ENCODE data around the gene PARD6B.

The PARD6B gene

GRCh38 chr20:50805349-50805684 lies 73.9 kb downstream of the PARD6B start:
- no peak for TF ChIP-seq CTCF (IDR thresholded peaks at IDR 0.05; ENCODE audit: low read depth, low read length)
- H3K4me3 ChIP-seq (ENCODE audit: low read depth, low read length): no peak overlapping the region

- H3K4me3 ChIP-seq (ENCODE audit: low read depth, low read length): no peak overlapping the region
- TF ChIP-seq CTCF (IDR thresholded peaks at IDR 0.05; ENCODE audit: low read depth, low read length): no peak
Measured at GRCh38 chr20:50806126-50806768, 74.9 kb downstream of the PARD6B start.

Data from WI38 (cell line).